HG03097 (cell line): ENCODE results near the gene NACC1.

ENCODE experiments used
- ATAC-seq: cut with Tn5 transposase; IDR thresholded peaks from one replicate; pipeline ENCODE4 v1.9.1; 2021; ENCODE audit not compliant: unreplicated experiment, low FRiP score

The NACC1 gene

DNA sequence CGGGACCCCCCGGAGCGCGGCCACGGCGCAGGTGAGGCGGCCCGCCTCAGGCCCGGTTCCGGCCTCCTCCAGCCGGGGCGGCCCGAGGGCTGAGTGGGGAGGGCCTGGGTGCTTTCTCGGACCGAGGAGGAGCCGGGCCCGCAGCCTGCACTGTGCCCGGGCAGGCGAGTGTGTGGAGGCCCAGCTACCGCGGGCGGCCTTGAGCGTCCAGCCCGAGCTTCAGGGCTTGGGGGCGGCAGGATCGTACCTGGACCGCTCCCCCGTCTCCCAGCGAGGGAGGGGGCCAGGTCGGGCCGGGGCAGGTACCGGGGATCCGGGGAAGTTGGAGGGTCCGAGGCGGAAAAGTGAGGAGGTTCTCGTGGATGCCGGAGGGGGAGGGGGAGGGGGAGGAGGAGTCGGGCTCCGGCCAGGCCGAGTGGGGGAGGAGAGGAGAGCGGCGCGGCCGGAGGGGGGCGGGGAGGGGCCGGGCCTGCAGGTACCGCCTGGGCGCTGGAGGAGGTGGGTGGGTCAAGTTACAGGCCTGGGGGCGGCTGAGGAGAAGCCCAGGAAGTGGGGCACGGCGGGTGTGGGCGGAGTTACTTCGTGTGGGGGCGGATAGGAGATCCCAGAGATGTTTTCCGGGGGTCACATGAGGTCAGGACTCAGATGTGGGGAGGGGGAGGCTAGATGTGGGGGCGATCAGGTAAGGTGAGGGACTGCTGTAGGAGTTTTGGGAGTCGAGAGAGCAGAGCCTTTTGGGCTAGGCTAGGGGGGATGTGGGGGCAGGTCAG is 545 bp downstream of the NACC1 start:
- ATAC-seq: no peak

DNA sequence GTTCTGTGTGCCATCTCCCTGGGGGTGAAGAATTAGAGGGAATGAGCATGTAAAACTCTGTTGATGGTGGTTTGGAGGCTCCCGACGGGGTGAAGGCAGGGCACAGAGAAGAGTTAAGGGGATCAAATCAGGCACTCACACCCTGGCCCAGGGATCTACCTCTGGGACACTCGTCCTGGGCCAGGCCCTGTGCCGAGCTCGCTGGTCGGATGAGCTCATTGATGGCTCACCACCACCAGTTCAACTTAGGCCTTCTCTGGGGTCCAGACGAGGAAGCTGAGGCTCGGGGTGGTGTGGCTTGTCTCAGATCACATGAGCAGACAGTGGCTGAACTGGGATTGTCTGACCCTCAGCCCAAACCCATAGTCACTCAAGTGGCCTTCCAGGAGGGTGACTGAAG is 1.6 kb downstream of the NACC1 start:
- no peak for ATAC-seq

DNA sequence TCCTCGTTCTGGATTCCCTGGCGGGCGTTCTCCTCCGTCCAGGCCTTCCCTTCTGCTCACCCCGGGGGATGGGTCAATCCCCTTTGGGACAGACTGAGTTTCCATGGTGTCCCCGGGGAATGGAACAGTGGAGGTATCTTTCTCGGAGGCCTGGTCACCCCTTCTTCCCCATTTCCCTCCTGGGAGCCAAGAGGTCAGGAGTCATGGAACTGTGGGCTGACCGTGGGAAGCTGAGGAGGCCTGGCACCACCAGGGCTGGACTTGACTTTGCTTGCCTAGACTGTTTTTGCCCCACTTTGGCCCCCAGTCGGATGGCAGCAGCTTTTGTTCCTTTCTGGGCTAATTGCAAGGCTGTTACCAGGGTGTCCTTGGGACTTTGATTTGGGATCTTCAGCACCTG is 2.0 kb downstream of the NACC1 start:
- ATAC-seq: no peak

- no peak for ATAC-seq
These were observed 2.8 kb downstream of the NACC1 start for GRCh38 chr19:13120817-13121216.

DNA sequence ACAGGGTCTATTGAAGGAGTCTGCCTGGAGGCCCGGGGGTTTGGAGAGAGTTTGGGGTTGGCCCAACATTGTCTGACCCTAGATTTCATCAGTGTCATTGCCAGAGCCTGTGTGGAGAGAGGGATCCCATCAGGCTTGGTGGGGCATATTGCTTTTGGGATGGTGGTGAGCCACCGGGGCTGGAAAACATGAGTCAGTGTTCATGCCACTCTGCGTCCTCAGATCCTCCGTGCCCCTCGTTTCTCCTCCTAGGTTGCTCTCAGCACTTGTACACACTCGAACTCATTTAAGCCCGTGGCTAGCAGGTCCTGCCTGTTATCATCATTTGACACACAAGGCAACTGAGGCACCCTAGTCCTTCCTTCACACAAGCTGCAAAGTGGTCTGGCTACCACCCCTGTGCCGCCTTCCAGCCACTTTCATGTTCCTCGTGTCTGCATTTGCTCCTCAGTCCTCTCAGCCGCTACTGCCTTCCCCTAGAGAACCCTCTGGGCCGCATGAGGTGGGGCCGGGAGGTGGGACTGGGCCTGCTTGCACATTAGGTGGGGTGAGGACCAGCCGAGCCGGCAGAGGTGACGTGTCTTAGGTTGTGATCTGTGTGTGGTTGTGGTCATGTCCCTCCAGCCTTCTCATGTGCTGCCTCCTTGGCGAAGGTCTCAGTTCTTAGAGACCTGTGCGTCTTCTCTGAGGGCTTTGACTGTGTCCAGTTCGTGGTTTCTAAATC is 3.6 kb downstream of the NACC1 start:
- no peak for ATAC-seq

GRCh38 chr19:13122275-13122878 is 4.3 kb downstream of the NACC1 start:
- no peak for ATAC-seq

DNA sequence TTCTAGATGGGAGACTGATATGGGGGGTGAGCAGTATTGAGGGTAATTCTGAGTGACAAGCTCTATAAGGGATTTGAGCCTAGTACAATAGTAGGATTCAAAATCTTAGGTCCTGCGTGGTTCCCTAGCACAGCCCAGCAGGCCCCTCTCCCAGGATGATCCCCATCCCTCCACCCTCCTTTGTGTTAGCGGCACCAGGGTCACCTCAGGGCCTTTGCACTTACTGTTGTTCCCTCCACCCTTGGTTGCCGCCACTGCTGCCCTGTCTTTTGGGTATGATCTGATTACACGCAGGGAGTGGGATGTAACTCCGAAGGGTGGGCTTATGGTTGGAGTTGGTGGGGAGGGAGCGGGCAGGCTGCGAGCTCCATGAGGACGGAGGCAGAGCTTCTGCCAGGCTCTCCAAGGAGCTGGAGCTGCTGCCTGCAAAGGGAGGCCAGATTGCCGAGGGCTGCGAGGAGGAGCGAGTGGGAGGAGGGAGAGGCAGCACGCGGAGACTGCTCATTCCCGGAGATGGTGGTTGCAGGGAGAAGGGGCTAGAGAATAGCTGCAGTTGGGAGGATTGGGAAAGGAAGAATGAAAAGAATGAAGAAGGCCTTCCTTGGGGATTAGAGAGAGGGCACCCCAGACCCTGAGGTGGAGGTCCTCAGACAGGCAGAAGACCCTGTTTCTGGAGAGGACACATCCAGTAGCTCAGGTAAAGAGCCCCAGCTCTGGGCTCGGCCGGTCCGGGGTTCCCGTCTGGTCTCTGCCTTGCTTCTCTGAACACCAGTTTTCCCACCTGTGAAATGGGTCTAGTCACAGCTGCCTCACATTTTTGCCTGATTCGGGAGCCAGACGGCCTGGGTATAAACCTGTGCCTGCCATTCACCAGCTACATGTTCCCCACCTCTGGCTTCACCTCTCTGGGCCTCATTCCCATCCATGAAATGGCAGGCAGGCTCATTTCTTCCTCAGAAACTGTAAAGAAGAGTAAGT is 5.2 kb downstream of the NACC1 start:
- ATAC-seq: no peak

DNA sequence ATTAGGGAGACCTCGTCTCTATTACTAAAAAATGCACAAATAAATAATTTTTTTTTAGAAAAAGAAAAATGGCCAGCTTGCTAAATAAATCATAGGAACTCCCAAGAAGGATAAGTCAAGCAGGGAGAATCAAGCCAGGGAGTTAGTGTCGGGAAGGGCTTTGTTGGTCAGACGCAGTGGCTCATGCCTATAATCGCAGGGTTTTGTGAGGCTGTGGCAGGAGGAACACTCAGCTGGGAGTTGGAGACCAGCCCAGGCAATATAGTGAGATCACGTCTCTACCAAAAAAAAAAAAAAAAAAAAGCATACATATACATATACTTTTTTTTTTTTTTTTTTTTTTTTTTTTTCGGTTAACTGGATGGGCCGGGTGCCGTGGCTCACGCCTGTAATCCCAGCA is 9.0 kb downstream of the NACC1 start:
- ATAC-seq: no peak

GRCh38 chr19:13127811-13128575 is 9.9 kb downstream of the NACC1 start:
- no peak for ATAC-seq

DNA sequence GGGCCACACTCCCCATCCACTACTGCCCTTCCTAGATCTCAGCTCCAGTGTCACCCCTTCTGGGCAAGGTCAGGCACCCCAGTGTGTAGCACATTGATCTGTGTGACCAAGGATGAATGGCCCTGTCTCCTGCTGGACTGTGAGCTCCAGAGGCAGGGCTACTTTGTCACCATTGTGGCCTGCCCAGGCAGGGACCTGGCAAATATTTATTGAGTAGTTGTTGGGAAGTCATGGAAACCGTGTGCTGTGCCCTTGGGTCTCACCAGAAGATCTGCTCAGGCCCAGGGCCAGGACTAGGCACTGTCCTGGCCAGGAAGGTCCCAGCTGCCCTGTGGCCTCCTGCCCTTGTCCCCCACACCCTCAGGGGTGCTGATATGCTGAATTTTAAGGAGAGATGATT is 10.5 kb downstream of the NACC1 start:
- ATAC-seq: no peak

GRCh38 chr19:13129384-13129783 is 11.3 kb downstream of the NACC1 start:
- ATAC-seq: no peak

GRCh38 chr19:13130886-13131490 is 12.9 kb downstream of the NACC1 start:
- ATAC-seq: no peak

DNA sequence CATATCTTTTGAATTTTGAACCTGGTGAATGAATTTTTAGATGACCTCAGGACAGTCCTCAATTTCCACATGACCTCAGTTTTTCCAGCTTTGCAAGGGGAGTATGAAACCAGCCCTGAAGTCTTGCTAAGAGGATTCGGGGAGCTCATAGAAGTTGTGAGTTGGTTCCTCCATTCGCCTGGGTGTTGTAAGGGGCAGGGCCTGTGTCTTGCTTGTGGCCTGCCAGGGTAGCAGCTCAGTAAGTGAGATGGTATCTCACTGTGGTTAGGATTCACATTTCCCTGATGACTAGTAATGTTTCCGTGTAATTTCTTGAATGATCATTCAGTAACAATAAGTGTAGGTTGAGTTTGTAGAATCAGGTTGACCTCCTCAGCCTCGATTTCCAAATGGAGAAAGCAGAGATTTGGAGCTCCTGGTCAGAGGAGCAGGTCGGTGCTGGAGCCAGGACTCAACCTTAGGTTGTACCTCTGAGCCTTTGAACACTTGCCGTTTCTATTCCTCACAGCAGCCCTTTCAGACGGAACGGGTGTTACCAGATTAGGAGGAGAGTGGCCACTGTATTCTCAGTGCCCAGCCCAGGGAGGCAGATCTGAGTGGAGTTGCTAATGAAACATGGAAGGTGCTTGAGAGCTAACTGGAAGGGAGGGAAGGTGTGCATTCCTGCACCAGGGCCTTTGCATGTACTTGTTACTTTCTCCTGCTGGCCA is 14.6 kb downstream of the NACC1 start:
- ATAC-seq: no peak

- ATAC-seq: no peak
These were observed 15.3 kb downstream of the NACC1 start for GRCh38 chr19:13133241-13133870.

- no peak for ATAC-seq
These were observed 16.6 kb downstream of the NACC1 start for GRCh38 chr19:13134626-13135025.

DNA sequence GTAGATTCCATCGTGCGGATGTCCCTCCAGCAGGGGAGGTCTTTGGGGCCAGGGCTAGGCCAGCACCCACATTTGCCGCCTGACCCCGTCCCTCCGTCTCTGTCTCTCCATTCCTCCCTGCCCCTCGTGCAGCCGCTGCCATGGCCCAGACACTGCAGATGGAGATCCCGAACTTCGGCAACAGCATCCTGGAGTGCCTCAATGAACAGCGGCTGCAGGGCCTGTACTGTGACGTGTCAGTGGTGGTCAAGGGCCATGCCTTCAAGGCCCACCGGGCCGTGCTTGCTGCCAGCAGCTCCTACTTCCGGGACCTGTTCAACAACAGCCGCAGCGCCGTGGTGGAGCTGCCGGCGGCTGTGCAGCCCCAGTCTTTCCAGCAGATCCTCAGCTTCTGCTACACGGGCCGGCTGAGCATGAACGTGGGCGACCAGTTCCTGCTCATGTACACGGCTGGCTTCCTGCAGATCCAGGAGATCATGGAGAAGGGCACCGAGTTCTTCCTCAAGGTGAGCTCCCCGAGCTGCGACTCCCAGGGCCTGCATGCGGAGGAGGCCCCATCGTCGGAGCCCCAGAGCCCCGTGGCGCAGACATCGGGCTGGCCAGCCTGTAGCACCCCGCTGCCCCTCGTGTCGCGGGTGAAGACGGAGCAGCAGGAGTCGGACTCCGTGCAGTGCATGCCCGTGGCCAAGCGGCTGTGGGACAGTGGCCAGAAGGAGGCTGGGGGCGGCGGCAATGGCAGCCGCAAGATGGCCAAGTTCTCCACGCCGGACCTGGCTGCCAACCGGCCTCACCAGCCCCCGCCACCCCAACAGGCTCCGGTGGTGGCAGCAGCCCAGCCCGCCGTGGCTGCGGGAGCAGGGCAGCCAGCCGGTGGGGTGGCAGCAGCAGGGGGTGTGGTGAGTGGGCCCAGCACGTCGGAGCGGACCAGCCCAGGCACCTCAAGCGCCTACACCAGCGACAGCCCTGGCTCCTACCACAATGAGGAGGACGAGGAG is 17.3 kb downstream of the NACC1 start:
- no peak for ATAC-seq

DNA sequence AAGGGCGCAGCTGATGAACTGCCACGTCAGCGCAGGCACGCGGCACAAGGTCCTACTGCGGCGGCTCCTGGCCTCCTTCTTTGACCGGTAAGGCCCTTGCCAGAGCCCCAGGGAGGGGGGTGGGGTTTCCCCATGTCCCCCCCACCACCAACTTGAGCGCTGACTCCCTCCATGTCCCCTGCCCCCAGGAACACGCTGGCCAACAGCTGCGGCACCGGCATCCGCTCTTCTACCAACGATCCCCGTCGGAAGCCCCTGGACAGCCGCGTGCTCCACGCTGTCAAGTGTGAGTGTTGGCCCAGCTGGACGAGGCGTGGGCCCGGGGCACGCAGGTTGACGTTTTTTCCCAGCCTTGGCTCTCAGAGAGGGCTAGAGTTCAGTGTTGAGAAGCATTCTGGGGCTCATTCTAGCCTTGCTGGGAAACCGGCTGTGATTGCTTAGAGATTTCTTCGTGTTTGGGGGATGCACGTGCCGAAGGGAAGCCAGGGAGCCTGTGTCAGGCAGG is 19.3 kb downstream of the NACC1 start:
- no peak for ATAC-seq
